SIG-M5 treated with dmso at 0.1 percent for 504 hours (cell line): ENCODE measurements around the gene TRIM65.

ENCODE experiments used
- DNase-seq: peaks from one replicate; lab custom pipeline; 2025; ENCODE audit not compliant: unreplicated experiment; lab: John Stamatoyannopoulos, UW

TRIM65 gene

GRCh38 chr17:75917917-75918445, 21.2 kb upstream of the TRIM65 start:
- DNase-seq = no peak

- no peak for DNase-seq
Observed at GRCh38 chr17:75917141-75917916, 20.6 kb upstream of the TRIM65 start.

- DNase-seq = no peak
Observed at GRCh38 chr17:75915268-75915667, 18.5 kb upstream of the TRIM65 start.

- DNase-seq = no peak
Observed at GRCh38 chr17:75914643-75915267, 18.0 kb upstream of the TRIM65 start.

GRCh38 chr17:75913537-75914210, 16.9 kb upstream of the TRIM65 start:
- DNase-seq = no peak

GRCh38 chr17:75910699-75911098, 13.9 kb upstream of the TRIM65 start:
- no peak for DNase-seq

- no peak for DNase-seq
Observed at GRCh38 chr17:75909812-75910274, 13.1 kb upstream of the TRIM65 start.

GRCh38 chr17:75909051-75909811, 12.5 kb upstream of the TRIM65 start:
- no peak for DNase-seq

GRCh38 chr17:75908201-75908600, 11.4 kb upstream of the TRIM65 start:
- DNase-seq = no peak

- no peak for DNase-seq
Observed at GRCh38 chr17:75906143-75906884, 9.6 kb upstream of the TRIM65 start.

GRCh38 chr17:75904749-75905521, 8.2 kb upstream of the TRIM65 start, which contains the start of gene MRPL38:
Gene MRPL38 (minus strand): TSS chr17:75904884. CDS start chr17:75904875, 9 bp downstream.
- peak; percentile 95 for DNase-seq

GRCh38 chr17:75902406-75902805, 5.7 kb upstream of the TRIM65 start:
- DNase-seq = no peak

GRCh38 chr17:75901727-75902126, 5.0 kb upstream of the TRIM65 start:
- no peak for DNase-seq

- DNase-seq = no peak
Observed at GRCh38 chr17:75900691-75901533, 4.2 kb upstream of the TRIM65 start.

GRCh38 chr17:75899767-75900468, 3.2 kb upstream of the TRIM65 start:
- DNase-seq = no peak

GRCh38 chr17:75899353-75899752, 2.6 kb upstream of the TRIM65 start:
- no peak for DNase-seq

- DNase-seq = no peak
Observed at GRCh38 chr17:75898791-75899190, 2.0 kb upstream of the TRIM65 start.

- no peak for DNase-seq
Observed at GRCh38 chr17:75898065-75898464, 1.3 kb upstream of the TRIM65 start.
